Measurements from ENCODE around the gene FCHSD2. TPM values are rescaled to one million over a fixed set of nuclear protein-coding genes. Genes with fewer than 3 reads are reported as not detected.

Gene FCHSD2
- total and polyA plus RNA-seq, 2 of the 13 experiments (the other 11 are each of a cell fraction or from before 2014, with no cell fraction given): 20.5 to 24.8 TPM

DNA sequence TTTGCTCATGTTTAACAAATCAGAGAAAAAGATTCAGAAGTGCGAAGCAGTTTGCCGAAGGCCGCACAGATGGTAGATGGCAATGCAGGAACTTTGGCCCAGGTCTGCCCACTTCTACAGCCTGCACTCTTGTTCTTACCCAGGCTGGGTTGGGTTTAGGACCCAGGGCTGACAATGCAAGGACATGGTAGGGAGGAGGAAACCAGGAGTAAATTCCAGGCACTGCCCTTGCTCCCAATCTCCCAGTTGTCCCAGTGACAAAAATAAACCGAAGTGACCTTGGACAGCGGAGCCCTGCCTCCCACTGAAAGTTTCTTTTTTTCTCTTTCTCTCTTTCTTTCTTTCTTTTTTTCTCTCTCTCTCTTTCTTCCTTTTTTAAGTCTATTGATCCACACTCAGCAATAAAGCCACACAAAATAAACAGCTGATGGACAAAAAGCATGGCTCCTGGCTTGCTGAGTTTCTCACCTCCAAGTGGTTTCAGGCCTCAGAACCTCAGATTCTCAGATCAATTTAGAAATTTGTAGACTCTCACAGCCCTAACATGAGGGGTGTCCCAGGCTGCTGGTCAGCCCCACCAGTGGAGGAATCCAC lies 33.5 kb upstream of the FCHSD2 start (continued):
- TF ChIP-seq ZIK1 (CRISPR knock-in tag; IDR thresholded peaks at IDR 0.05; ENCODE audit: borderline replicate concordance, low read depth) (no peak), ARHGAP35 (CRISPR knock-in tag; IDR thresholded peaks at IDR 0.05; ENCODE audit: borderline replicate concordance) (no peak), ZNF639 (CRISPR knock-in tag; conservative IDR thresholded peaks at IDR 0.05) (no peak), ARNT (IDR thresholded peaks at IDR 0.05) (no peak), MBD4 (IDR thresholded peaks at IDR 0.05; ENCODE audit: borderline replicate concordance, low read length) (no peak), FOXP4 (CRISPR knock-in tag; IDR thresholded peaks at IDR 0.05) (peak; percentile 75), SP5 (CRISPR knock-in tag; IDR thresholded peaks at IDR 0.05; ENCODE audit: borderline replicate concordance, low read depth) (peak; percentile 30; the same call in 1 of the 2 replicates), TIGD3 (CRISPR knock-in tag; IDR thresholded peaks at IDR 0.05; ENCODE audit: borderline replicate concordance) (no peak), NFKBIZ (CRISPR knock-in tag; IDR thresholded peaks at IDR 0.05) (no peak), ZNF136 (CRISPR knock-in tag; IDR thresholded peaks at IDR 0.05; ENCODE audit: low read depth) (no peak), ZNF264 (CRISPR knock-in tag; IDR thresholded peaks at IDR 0.05) (0 out of 2 replicates have a peak, but pooled peaks have one; percentile 5), ZBTB8A (CRISPR knock-in tag; IDR thresholded peaks at IDR 0.05; ENCODE audit: borderline replicate concordance, low read depth) (no peak), ZNF235 (CRISPR knock-in tag; IDR thresholded peaks at IDR 0.05; ENCODE audit: borderline replicate concordance) (no peak), ZBTB2 (CRISPR knock-in tag; IDR thresholded peaks at IDR 0.05; ENCODE audit: low read depth) (no peak), MTA3 (CRISPR knock-in tag; IDR thresholded peaks at IDR 0.05) (no peak), SNRNP70 (IDR thresholded peaks at IDR 0.05; ENCODE audit: low read depth, low read length) (no peak), CBX2 (IDR thresholded peaks at IDR 0.05; ENCODE audit: low read depth, low read length) (no peak), CBX2 (CRISPR knock-in tag; IDR thresholded peaks at IDR 0.05; ENCODE audit: low read depth) (no peak), SMAD1 (CRISPR knock-in tag; IDR thresholded peaks at IDR 0.05; ENCODE audit: borderline replicate concordance, low read depth) (no peak), ZSCAN12 (CRISPR knock-in tag; IDR thresholded peaks at IDR 0.05) (no peak), KMT2B (CRISPR knock-in tag; IDR thresholded peaks at IDR 0.05) (no peak), TSC22D2 (CRISPR knock-in tag; IDR thresholded peaks at IDR 0.05; ENCODE audit: borderline replicate concordance) (no peak), ZNF33B (CRISPR knock-in tag; IDR thresholded peaks at IDR 0.05) (no peak), SNAI1 (CRISPR knock-in tag; IDR thresholded peaks at IDR 0.05; ENCODE audit: borderline replicate concordance) (no peak), RFXAP (CRISPR knock-in tag; IDR thresholded peaks at IDR 0.05; ENCODE audit: borderline replicate concordance) (no peak), ZNF660 (CRISPR knock-in tag; IDR thresholded peaks at IDR 0.05; ENCODE audit: borderline replicate concordance, low read depth) (no peak)
